B cell (primary cell): ENCODE results near the gene CDHR3. TPM values are rescaled to one million over a fixed set of nuclear protein-coding genes. Genes with fewer than 3 reads are reported as not detected.

Experiments
- ATAC-seq: fragments of 200-7000 bp; cut with Tn5 transposase; one replicate; pipeline ENCODE4 v1.10.0; 2021; ENCODE audit warnings: low read depth, mild to moderate bottlenecking, moderate number of reproducible peaks, moderate library complexity
- CTCF ChIA-PET: fragments of 350-600 bp; sonication (Branson Sonifier 250); formaldehyde crosslinking; loops from one replicate; lab custom pipeline; 2021; ENCODE audit warnings: antibody characterized with exemption, inconsistent platforms; lab: Charles Lee
- POLR2A ChIA-PET: fragments of 350-600 bp; sonication (Branson Sonifier 250); formaldehyde crosslinking; loops from one replicate; lab custom pipeline; 2021; ENCODE audit warnings: antibody characterized with exemption; lab: Charles Lee
- DNase-seq: peaks from one replicate; pipeline ENCODE4 v3.0.0; 2013
- H2AFZ ChIP-seq: 2 replicates; pipeline ENCODE4 v1.6.1; 2012; ENCODE audit warnings: mild to moderate bottlenecking, low read depth, low read length; ENCODE audit not compliant: insufficient read depth, poor library complexity, severe bottlenecking
- H3K27ac ChIP-seq, 2 donors: 1 replicate in 1 of 2; 2 replicates in 1 of 2; pipeline ENCODE4 v1.5.1; 2012 to 2013; ENCODE audit warnings: low read length in 2 of 2, mild to moderate bottlenecking in 2 of 2, moderate library complexity in 1 of 2
- H3K27me3 ChIP-seq, 4 experiments: fragments of 200-600 bp in 1 of 4; sonication (generic) in 1 of 4; replicated peaks in 1 of 4; 1 replicate in 2 of 4; 2 replicates in 2 of 4; pipeline versions ENCODE4 v1.6.1 to v1.7.0; 2013 to 2016; ENCODE audit warnings: low read length in 3 of 4, mild to moderate bottlenecking in 2 of 4, mixed read lengths in 1 of 4, moderate library complexity in 1 of 4; ENCODE audit not compliant: insufficient read depth in 4 of 4, control insufficient read depth in 3 of 4; ENCODE audit errors: control extremely low read depth in 1 of 4
- H3K36me3 ChIP-seq, 2 experiments: replicated peaks in 1 of 2; 1 replicate in 1 of 2; 2 replicates in 1 of 2; pipeline versions ENCODE4 v1.6.1 to v1.7.1; 2013; ENCODE audit warnings: low read length in 1 of 2; ENCODE audit not compliant: insufficient read depth in 2 of 2, control insufficient read depth in 1 of 2; ENCODE audit errors: control extremely low read depth in 1 of 2, extremely low read depth in 1 of 2
- H3K4me1 ChIP-seq, 2 donors: fragments of 200-600 bp in 1 of 2; sonication (generic) in 1 of 2; 1 replicate in 1 of 2; 2 replicates in 1 of 2; pipeline versions ENCODE4 v1.5.1 to v1.6.1; 2013 to 2017; ENCODE audit warnings: low read length in 2 of 2; ENCODE audit not compliant: control insufficient read depth in 2 of 2, insufficient read depth in 2 of 2
- H3K4me2 ChIP-seq: replicated peaks from 2 replicates; pipeline ENCODE3; 2012; ENCODE audit warnings: mild to moderate bottlenecking, low read depth, low read length; ENCODE audit not compliant: poor library complexity, severe bottlenecking
- H3K4me3 ChIP-seq, 5 experiments: fragments of 200-600 bp in 1 of 5; sonication (generic) in 1 of 5; 1 replicate in 3 of 5; 2 replicates in 2 of 5; pipeline versions ENCODE4 v1.5.1 to v1.7.0; 2011 to 2016; ENCODE audit warnings: low read length in 4 of 5, mild to moderate bottlenecking in 4 of 5, low read depth in 2 of 5, control low read depth in 1 of 5, moderate library complexity in 1 of 5; ENCODE audit not compliant: insufficient read depth in 1 of 5; ENCODE audit errors: control extremely low read depth in 1 of 5, extremely low read depth in 1 of 5
- H3K79me2 ChIP-seq: fragments of 200-600 bp; sonication (generic); one replicate; pipeline ENCODE4 v1.6.0; 2016; ENCODE audit warnings: low read length; ENCODE audit not compliant: control insufficient read depth, insufficient read depth
- H3K9ac ChIP-seq: fragments of 200-600 bp; sonication (generic); 2 replicates; pipeline ENCODE4 v1.6.1; 2017; ENCODE audit warnings: mild to moderate bottlenecking, low read length, moderate library complexity
- H3K9me3 ChIP-seq, 3 donors: one replicate each; pipeline versions ENCODE4 v1.6.1 to v1.7.1; 2013; ENCODE audit warnings: low read length in 2 of 3; ENCODE audit not compliant: control insufficient read depth in 2 of 3, insufficient read depth in 1 of 3; ENCODE audit errors: control extremely low read depth in 1 of 3
- H4K20me1 ChIP-seq: 2 replicates; pipeline ENCODE4 v1.6.0; 2012; ENCODE audit warnings: mild to moderate bottlenecking, low read length; ENCODE audit not compliant: insufficient read depth, control insufficient read depth, poor library complexity, severe bottlenecking
- H3K27ac Mint-ChIP-seq: one replicate; pipeline ENCODE4 v1.8.0; 2021; ENCODE audit warnings: mixed read lengths
- H3K27me3 Mint-ChIP-seq: one replicate; pipeline ENCODE4 v1.8.0; 2021; ENCODE audit warnings: mixed read lengths
- H3K4me1 Mint-ChIP-seq: one replicate; pipeline ENCODE4 v1.8.0; 2021; ENCODE audit warnings: mixed read lengths
- H3K4me3 Mint-ChIP-seq: one replicate; pipeline ENCODE4 v1.8.0; 2021; ENCODE audit warnings: mixed read lengths
- H3K9me3 Mint-ChIP-seq: one replicate; pipeline ENCODE4 v1.8.0; 2022; ENCODE audit warnings: mixed read lengths; ENCODE audit not compliant: insufficient read depth
- CTCF ChIP-seq: fragments of 200-600 bp; IDR thresholded peaks from one replicate; pipeline ENCODE4 v1.8.0; 2022; ENCODE audit warnings: antibody characterized with exemption, mild to moderate bottlenecking
- EZH2 ChIP-seq: IDR thresholded peaks from 2 replicates; pipeline ENCODE4 v1.6.1; 2012; ENCODE audit warnings: borderline replicate concordance, low read depth, mild to moderate bottlenecking, moderate library complexity, low read length; ENCODE audit not compliant: insufficient read depth, poor library complexity, severe bottlenecking
- WGBS: methylation state at CpG from one replicate; pipeline ENCODE4 v1.1.5; 2013; ENCODE audit warnings: missing lambda C conversion rate; ENCODE audit not compliant: insufficient coverage; 5-methylcytosine and 5-hydroxymethylcytosine counted together
- intact Hi-C: fragments of 100-400 bp; cut with micrococcal nuclease; formaldehyde crosslinking; loops from one replicate; pipeline ENCODE4 v1.10.0; 2022
- polyA plus RNA-seq: library from polyadenylated mRNA; depleted of rRNA; stranded (reverse); fragments of >200 nt; gene quantifications from 2 replicates; pipeline ENCODE4 v1.2.3, GENCODE V29; 2012
- total RNA-seq, 2 donors: library from RNA; stranded (reverse); fragments of 120-200 nt in 1 of 2; gene quantifications; 1 replicate in 1 of 2; 2 replicates in 1 of 2; pipeline versions ENCODE4 v1.2.3 to v1.2.4, GENCODE V29; 2013 to 2022

Gene CDHR3
- total and polyA plus RNA-seq, 2 donors (not counting 1 experiment from before 2014, with no cell fraction given) = 0.34 to 2.6 TPM

- intact Hi-C loops = loop anchor here (1.0 to 10.0 kb wide), 7 partner anchors 13 to 407 kb away; partner anchors contain the start of gene SYPL1
- H3K27me3 ChIP-seq = no peaks in the 10 kb centered on the region
- peak overlapping the region; percentile 74 for H3K4me2 ChIP-seq
- no peaks in the 10 kb centered on the region for H4K20me1 ChIP-seq
- peak overlapping the region; percentile 50 for H3K9ac ChIP-seq
- H3K27ac ChIP-seq = peak overlapping the region; percentile 89 to 94
- 13% methylated on average over 16 of the region's 19 CpGs for WGBS
- DNase-seq (peak; percentile 94), ATAC-seq (peak; percentile 73)
- peak overlapping the region; percentile 96 for H3K27ac Mint-ChIP-seq
- TF ChIP-seq EZH2 (no peak), CTCF (no peak)
- no peaks in the 10 kb centered on the region for H3K79me2 ChIP-seq
- peaks cover 0 to 19% (median 1%) of the 10 kb centered on the region in 3 donors for H3K9me3 ChIP-seq
- H3K4me1 ChIP-seq = peaks cover 64 to 70% of the 10 kb centered on the region in 2 donors
- H2AFZ ChIP-seq = peak overlapping the region; percentile 52
- peak overlapping the region in 4 of 5 experiments; percentile 9 to 53 (median 28) for H3K4me3 ChIP-seq
- POLR2A ChIA-PET = interaction anchor here (0.7 to 7.3 kb wide), 14 partner anchors 9 to 1090 kb away, joined by 3 to 148 read pairs (median 5); partner anchors contain the start of genes NAMPT and SYPL1
- H3K27me3 Mint-ChIP-seq = no peaks in the 10 kb centered on the region
- CTCF ChIA-PET = interaction anchor here (0.6 to 13.0 kb wide), 26 partner anchors 8 to 367 kb away, joined by 3 to 390 read pairs (median 14); partner anchors contain the start of gene SYPL1
- peaks cover 69% of the 10 kb centered on the region for H3K4me1 Mint-ChIP-seq
- no peaks in the 10 kb centered on the region for H3K36me3 ChIP-seq
- H3K4me3 Mint-ChIP-seq = peak overlapping the region; percentile 73
- no peaks in the 10 kb centered on the region for H3K9me3 Mint-ChIP-seq
Measured at GRCh38 chr7:106057962-106058927, 95.2 kb downstream of the CDHR3 start.
